ENCODE data around the gene ETV4. TPM values are rescaled to one million over a fixed set of nuclear protein-coding genes. Genes with fewer than 3 reads are reported as not detected.
A peak's percentile ranks its signal among the peaks of the same experiment; 100 is the strongest.

ETV4 gene
- total and polyA plus RNA-seq, 2 of the 13 experiments (the other 11 are each of a cell fraction or from before 2014, with no cell fraction given) = 128 to 330 TPM

GRCh38 chr17:43552229-43552837, 6.2 kb upstream of the ETV4 start (continued):
- TF ChIP-seq MLXIP (CRISPR knock-in tag; IDR thresholded peaks at IDR 0.05; ENCODE audit: borderline replicate concordance) = 0 out of 2 replicates have a peak, but pooled peaks have one; percentile 39
- TF ChIP-seq ZBTB33 (CRISPR knock-in tag; IDR thresholded peaks at IDR 0.05) = no peak
- peak; percentile 44 for TF ChIP-seq HDAC1 (CRISPR knock-in tag; IDR thresholded peaks at IDR 0.05)
- no peak for TF ChIP-seq ZNF34 (CRISPR knock-in tag; IDR thresholded peaks at IDR 0.05; ENCODE audit: borderline replicate concordance)
- TF ChIP-seq PHF21A (CRISPR knock-in tag; IDR thresholded peaks at IDR 0.05) = peak; percentile 87
- peak; percentile 87 for TF ChIP-seq NKX3-1 (CRISPR knock-in tag; IDR thresholded peaks at IDR 0.05)
- 0 out of 2 replicates have a peak, but pooled peaks have one; percentile 48 for TF ChIP-seq ZNF546 (CRISPR knock-in tag; conservative IDR thresholded peaks at IDR 0.05)
- peak; percentile 41; the same call in 1 of the 2 replicates for TF ChIP-seq HOXD1 (CRISPR knock-in tag; IDR thresholded peaks at IDR 0.05)
- TF ChIP-seq PBX2 (CRISPR knock-in tag; IDR thresholded peaks at IDR 0.05) = no peak
- TF ChIP-seq RFXAP (CRISPR knock-in tag; IDR thresholded peaks at IDR 0.05; ENCODE audit: borderline replicate concordance) = 0 out of 2 replicates have a peak, but pooled peaks have one; percentile 43
- no peak for TF ChIP-seq SRSF1 (optimal IDR thresholded peaks at IDR 0.05; ENCODE audit: low read depth, low read length)
- peak; percentile 86 for TF ChIP-seq FOXP4 (CRISPR knock-in tag; IDR thresholded peaks at IDR 0.05)
- TF ChIP-seq ZNF224 (CRISPR knock-in tag; IDR thresholded peaks at IDR 0.05) = no peak
- 0 out of 2 replicates have a peak, but pooled peaks have one; percentile 35 for TF ChIP-seq ARID3A (IDR thresholded peaks at IDR 0.05; ENCODE audit: low read depth, low read length)
- TF ChIP-seq POLR2A (IDR thresholded peaks at IDR 0.05; ENCODE audit: insufficient read depth in 1 of 2, low read depth in 2 of 2, low read length in 2 of 2) = peak in 1 of 2 experiments; percentile 55; a peak in 1 of 4 replicates
- no peak for TF ChIP-seq HNRNPL (IDR thresholded peaks at IDR 0.05; ENCODE audit: low read depth, low read length)
- TF ChIP-seq ATF5 (CRISPR knock-in tag; IDR thresholded peaks at IDR 0.05; ENCODE audit: low read depth) = no peak
- no peak for TF ChIP-seq YEATS2 (CRISPR knock-in tag; IDR thresholded peaks at IDR 0.05; ENCODE audit: borderline replicate concordance)
- TF ChIP-seq NR2F6 (IDR thresholded peaks at IDR 0.05) = no peak
- TF ChIP-seq NR2F6 (CRISPR knock-in tag; IDR thresholded peaks at IDR 0.05) = peak; percentile 58; the same call in 1 of the 2 replicates
